ENCODE measurements around the gene H2BK1.

The H2BK1 gene

GRCh38 chr7:151210087-151210854 is at the start of gene H2BK1:
Gene H2BK1 (minus strand): TSS chr7:151210488. CDS start chr7:151210318, 170 bp downstream.
- no peaks in the 10 kb centered on the region; the same call in 1 of the 2 replicates for H4K20me1 ChIP-seq (ENCODE audit: control insufficient read depth, insufficient read depth, low read depth, low read length)
- peaks cover 6% of the 10 kb centered on the region; the same call in 1 of the 2 replicates for H3K27me3 ChIP-seq (ENCODE audit: control insufficient read depth, low read length)
- no peak within 1 kb of the TSS for H3K4me3 ChIP-seq (ENCODE audit: low read length)
- no peaks in the 10 kb centered on the region for H3K4me1 ChIP-seq (ENCODE audit: control insufficient read depth, low read length)
- peaks cover 11% of the 10 kb centered on the region; the same call in 1 of the 2 replicates for H3F3A ChIP-seq (ENCODE audit: control insufficient read depth, insufficient read depth)
- H3K27ac ChIP-seq (ENCODE audit: low read depth, low read length), result no peak within 1 kb of the TSS
- H3K79me2 ChIP-seq (ENCODE audit: control insufficient read depth, low read length), result no peaks in the 10 kb centered on the region
- H3K9me2 ChIP-seq (replicated peaks; ENCODE audit: control insufficient read depth, low read length), result no peaks in the 10 kb centered on the region
- no peaks in the 10 kb centered on the region for H3K9me3 ChIP-seq (ENCODE audit: control insufficient read depth, insufficient read depth, low read length)
- H3K4me2 ChIP-seq (ENCODE audit: low read length), result no peak within 1 kb of the TSS
- H3K36me3 ChIP-seq (ENCODE audit: control insufficient read depth, low read length), result peaks cover 36% of the 10 kb centered on the region
- TF ChIP-seq, protein P1, sequence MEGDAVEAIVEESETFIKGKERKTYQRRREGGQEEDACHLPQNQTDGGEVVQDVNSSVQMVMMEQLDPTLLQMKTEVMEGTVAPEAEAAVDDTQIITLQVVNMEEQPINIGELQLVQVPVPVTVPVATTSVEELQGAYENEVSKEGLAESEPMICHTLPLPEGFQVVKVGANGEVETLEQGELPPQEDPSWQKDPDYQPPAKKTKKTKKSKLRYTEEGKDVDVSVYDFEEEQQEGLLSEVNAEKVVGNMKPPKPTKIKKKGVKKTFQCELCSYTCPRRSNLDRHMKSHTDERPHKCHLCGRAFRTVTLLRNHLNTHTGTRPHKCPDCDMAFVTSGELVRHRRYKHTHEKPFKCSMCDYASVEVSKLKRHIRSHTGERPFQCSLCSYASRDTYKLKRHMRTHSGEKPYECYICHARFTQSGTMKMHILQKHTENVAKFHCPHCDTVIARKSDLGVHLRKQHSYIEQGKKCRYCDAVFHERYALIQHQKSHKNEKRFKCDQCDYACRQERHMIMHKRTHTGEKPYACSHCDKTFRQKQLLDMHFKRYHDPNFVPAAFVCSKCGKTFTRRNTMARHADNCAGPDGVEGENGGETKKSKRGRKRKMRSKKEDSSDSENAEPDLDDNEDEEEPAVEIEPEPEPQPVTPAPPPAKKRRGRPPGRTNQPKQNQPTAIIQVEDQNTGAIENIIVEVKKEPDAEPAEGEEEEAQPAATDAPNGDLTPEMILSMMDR (IDR thresholded peaks at IDR 0.05; ENCODE audit: low read depth, low read length, poor library complexity, severe bottlenecking), result no peak
- TF ChIP-seq EZH2phosphoT487 (IDR thresholded peaks at IDR 0.05; ENCODE audit: borderline replicate concordance, low read length), result no peak

DNA sequence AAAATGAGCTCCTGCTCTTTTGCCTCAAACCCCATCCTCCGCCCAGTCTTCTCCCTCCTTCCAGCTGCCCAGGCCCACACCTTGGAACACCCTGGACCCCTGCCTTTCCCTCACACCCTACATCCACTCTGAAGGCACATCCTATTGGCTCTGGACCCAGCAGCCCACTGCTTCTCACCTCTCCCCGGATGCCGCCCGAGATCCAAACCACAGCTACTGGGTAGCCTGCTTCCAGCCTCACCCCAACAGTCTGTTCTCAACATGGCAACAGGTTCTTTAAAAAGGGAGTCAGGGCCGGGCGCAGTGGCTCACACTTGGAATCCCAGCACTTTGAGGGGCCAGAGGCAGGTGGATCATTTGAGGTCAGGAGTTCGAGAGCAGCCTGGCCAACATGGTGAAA is 47.7 kb upstream of the H2BK1 start:
- H3K4me3 ChIP-seq (ENCODE audit: low read length), result no peak overlapping the region
- no peaks in the 10 kb centered on the region for H3K79me2 ChIP-seq (ENCODE audit: control insufficient read depth, low read length)
- H3K9me3 ChIP-seq (ENCODE audit: control insufficient read depth, insufficient read depth, low read length), result no peaks in the 10 kb centered on the region
- no peaks in the 10 kb centered on the region for H3K36me3 ChIP-seq (ENCODE audit: control insufficient read depth, low read length)
- H3K4me1 ChIP-seq (ENCODE audit: control insufficient read depth, low read length), result no peaks in the 10 kb centered on the region
- H3K27me3 ChIP-seq (ENCODE audit: control insufficient read depth, low read length), result peaks cover 41% of the 10 kb centered on the region
- TF ChIP-seq EZH2phosphoT487 (IDR thresholded peaks at IDR 0.05; ENCODE audit: borderline replicate concordance, low read length), result no peak
- TF ChIP-seq, protein P1 (IDR thresholded peaks at IDR 0.05; ENCODE audit: low read depth, low read length, poor library complexity, severe bottlenecking), result no peak
- H3F3A ChIP-seq (ENCODE audit: control insufficient read depth, insufficient read depth), result no peaks in the 10 kb centered on the region
- H3K9me2 ChIP-seq (replicated peaks; ENCODE audit: control insufficient read depth, low read length), result no peaks in the 10 kb centered on the region
- H3K27ac ChIP-seq (ENCODE audit: low read depth, low read length), result no peak overlapping the region
- 0 out of 2 replicates have a peak, but pooled peaks cover 7% of the 10 kb centered on the region for H4K20me1 ChIP-seq (ENCODE audit: control insufficient read depth, insufficient read depth, low read depth, low read length)
- H3K4me2 ChIP-seq (ENCODE audit: low read length), result no peak overlapping the region

GRCh38 chr7:151256410-151257045 is 46.2 kb upstream of the H2BK1 start:
- TF ChIP-seq, protein P1 (IDR thresholded peaks at IDR 0.05; ENCODE audit: low read depth, low read length, poor library complexity, severe bottlenecking), result no peak
- no peak for TF ChIP-seq EZH2phosphoT487 (IDR thresholded peaks at IDR 0.05; ENCODE audit: borderline replicate concordance, low read length)
- no peaks in the 10 kb centered on the region for H3K9me3 ChIP-seq (ENCODE audit: control insufficient read depth, insufficient read depth, low read length)
- H3F3A ChIP-seq (ENCODE audit: control insufficient read depth, insufficient read depth), result no peaks in the 10 kb centered on the region
- H3K27me3 ChIP-seq (ENCODE audit: control insufficient read depth, low read length), result peaks cover 50% of the 10 kb centered on the region
- no peaks in the 10 kb centered on the region for H3K36me3 ChIP-seq (ENCODE audit: control insufficient read depth, low read length)
- no peak overlapping the region for H3K27ac ChIP-seq (ENCODE audit: low read depth, low read length)
- H3K4me3 ChIP-seq (ENCODE audit: low read length), result no peak overlapping the region
- no peaks in the 10 kb centered on the region for H3K9me2 ChIP-seq (replicated peaks; ENCODE audit: control insufficient read depth, low read length)
- H3K4me1 ChIP-seq (ENCODE audit: control insufficient read depth, low read length), result no peaks in the 10 kb centered on the region
- H4K20me1 ChIP-seq (ENCODE audit: control insufficient read depth, insufficient read depth, low read depth, low read length), result 0 out of 2 replicates have a peak, but pooled peaks cover 7% of the 10 kb centered on the region
- no peaks in the 10 kb centered on the region for H3K79me2 ChIP-seq (ENCODE audit: control insufficient read depth, low read length)
- H3K4me2 ChIP-seq (ENCODE audit: low read length), result no peak overlapping the region

Data from DOHH2 (cell line).